GM19035 (cell line): Measurements from ENCODE around the gene LIN7B.

Source experiments
- ATAC-seq: cut with Tn5 transposase; IDR thresholded peaks from one replicate; pipeline ENCODE4 v1.9.1; 2021; ENCODE audit not compliant: unreplicated experiment

The LIN7B gene

DNA sequence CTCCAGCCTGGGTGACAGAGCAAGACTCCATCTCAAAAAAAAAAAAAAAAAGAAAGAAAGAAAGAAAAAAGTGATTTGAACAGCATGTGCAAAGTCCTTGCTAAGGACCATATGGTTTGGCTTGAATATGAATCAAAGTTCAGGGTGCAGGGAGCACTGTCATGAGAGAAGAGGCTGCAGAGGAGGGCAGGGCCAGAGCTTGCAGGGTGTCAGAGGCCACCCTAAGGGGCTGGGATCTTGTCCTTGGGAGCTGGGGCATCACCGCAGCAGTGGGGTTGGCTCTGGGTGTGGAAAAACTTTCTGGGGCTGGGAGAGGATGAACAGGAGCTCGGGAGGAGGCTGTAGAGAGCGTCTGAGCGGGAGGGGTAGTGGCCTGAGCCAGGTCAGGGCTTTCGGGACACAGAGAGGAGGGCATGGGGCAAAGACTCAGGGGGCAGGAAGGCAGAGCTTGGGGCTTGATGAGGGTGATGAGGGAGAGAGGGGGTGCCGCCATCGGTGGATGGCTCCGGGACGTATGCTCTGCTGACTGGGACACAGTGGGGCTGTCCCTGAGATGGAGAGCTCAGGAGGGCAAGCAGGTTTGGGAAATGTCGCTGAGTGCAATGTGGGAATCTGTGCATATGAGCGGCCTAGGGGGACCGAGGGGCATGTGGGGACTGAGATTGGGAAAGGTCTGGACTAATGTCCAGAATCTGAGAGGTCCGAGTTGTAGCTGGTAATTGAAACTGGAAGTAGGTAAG is 46.5 kb downstream of the LIN7B start:
- ATAC-seq = no peak

DNA sequence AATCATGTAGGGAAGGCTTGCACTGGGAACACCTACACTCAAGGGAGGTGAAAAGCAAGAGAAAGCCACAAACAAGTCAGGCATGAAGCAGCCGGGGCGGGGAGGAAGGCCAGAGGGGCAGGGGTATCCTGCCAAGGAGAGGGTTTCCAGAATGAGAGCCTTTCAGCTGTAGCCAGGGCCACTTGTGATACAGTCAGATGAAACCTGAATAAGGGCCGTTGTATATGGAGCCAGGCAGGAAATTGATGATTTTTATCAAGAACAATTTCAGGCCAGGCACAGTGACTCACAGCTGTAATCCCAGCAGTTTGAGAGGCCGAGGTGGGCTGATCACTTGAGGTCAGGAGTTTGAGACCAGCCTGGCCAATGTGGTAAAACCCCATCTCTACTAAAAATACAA is 47.8 kb downstream of the LIN7B start:
- ATAC-seq = no peak

DNA sequence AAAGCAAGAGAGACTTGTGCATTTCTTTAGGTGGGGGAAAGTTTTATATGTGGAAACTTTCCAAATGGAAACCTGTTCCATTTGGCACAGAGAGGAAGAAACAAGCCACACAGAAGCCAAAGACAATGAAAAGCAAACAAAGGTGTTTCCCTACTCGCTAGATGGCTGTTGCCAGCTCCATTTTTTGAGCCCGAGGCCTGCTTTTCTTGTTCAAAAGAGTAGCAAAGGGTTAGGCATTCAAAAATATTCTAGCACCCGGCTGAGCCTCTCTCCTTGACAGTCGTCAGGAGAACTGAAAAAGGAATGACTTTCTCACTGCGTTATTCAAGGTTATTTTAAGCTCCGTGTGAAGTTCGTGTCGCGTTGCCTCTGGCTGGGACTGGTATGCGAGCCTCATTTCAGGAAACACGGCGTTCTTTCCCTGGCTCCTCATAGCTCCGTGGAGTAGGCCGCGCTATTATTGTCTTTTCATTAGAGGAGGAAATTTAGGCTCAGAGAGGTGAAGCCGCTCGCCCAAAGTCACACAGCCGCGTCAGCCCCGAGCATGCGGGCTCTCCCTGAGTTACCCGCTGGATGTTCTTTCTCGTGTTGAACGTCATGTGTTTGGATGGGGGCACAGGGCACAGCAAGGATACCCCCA is 51.1 kb downstream of the LIN7B start:
- no peak for ATAC-seq

DNA sequence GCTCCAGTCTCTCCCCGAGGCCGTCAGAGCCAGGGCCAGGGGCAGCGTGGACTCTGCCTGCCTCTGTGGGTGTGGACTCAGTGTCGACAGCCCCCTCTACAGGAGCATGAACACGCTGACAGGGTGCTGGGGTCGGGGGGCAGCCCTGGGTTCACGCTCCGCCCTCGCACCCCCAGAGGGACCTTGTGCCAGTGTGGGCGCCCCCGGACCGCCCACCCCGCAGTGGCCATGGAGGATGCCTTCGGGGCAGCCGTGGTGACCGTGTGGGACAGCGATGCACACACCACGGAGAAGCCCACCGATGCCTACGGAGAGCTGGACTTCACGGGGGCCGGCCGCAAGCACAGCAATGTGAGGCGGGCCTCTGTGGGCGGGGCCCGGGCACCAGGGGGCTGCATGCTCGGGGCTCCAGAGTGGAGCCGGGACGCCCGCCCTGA is 51.7 kb downstream of the LIN7B start:
- ATAC-seq = no peak

DNA sequence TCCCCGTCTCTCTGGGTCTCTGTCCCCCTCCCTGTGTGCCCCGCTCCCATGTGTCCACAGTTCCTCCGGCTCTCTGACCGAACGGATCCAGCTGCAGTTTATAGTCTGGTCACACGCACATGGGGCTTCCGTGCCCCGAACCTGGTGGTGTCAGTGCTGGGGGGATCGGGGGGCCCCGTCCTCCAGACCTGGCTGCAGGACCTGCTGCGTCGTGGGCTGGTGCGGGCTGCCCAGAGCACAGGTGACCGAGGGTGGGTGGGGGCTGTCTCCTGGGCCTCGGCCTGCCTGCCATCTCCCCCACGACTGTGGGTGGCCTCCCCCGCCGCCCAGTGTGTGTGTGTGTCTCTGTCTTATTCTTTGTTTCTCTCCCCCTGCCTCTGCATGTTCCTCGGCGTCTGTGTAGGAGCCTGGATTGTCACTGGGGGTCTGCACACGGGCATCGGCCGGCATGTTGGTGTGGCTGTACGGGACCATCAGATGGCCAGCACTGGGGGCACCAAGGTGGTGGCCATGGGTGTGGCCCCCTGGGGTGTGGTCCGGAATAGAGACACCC is 53.8 kb downstream of the LIN7B start:
- ATAC-seq = no peak
